ENCODE measurements around the gene CMTR1.
"Not testable (repeated sequence)": the region's sequence is repeated elsewhere in the genome, so short reads cannot be mapped to it uniquely, and the experiment has no call there.

The CMTR1 gene

DNA sequence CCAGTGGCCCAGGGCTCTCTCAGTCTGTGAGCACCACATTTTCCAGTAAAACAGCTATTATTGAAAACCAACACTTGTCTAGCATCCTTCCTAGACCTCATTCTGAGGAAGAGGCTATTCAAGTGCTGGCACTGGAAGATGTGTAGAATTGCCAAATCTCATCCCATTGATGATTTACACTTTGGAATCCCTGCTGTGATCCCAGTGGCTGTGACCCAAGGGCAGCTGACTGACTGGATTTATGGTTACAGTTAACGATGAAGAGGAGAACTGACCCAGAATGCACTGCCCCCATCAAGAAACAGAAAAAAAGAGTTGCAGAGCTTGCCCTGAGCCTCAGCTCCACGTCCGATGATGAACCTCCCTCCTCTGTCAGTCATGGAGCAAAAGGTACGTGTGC is 2.4 kb downstream of the CMTR1 start:
- DNase-seq (ENCODE audit: low read depth in 2 of 2): no peak

GRCh38 chr6:37435816-37436215 is 2.8 kb downstream of the CMTR1 start:
- no peak for DNase-seq (ENCODE audit: low read depth in 2 of 2)

DNA sequence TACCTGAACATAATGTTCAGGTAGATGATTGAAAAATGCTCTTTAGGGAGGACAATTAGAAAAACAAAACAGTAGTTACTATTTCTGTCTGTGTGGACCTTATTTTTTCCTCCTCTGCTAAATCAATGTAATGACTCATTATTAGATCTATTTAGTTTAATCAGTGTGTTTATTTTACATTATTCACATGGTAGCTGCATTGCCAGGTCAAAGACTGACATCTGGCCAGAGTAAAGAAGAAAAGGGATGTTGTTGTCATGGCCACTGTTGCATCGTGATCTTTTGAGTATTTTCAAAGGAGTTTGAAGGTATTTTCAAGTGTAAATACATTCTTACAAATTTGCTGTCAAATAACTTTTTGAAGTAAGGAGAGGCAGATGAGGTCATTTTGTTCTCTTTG is 5.9 kb downstream of the CMTR1 start:
- DNase-seq (ENCODE audit: low read depth in 2 of 2): no peak

- no peak for DNase-seq (ENCODE audit: low read depth in 2 of 2)
Observed at GRCh38 chr6:37441651-37442050, 8.6 kb downstream of the CMTR1 start.

DNA sequence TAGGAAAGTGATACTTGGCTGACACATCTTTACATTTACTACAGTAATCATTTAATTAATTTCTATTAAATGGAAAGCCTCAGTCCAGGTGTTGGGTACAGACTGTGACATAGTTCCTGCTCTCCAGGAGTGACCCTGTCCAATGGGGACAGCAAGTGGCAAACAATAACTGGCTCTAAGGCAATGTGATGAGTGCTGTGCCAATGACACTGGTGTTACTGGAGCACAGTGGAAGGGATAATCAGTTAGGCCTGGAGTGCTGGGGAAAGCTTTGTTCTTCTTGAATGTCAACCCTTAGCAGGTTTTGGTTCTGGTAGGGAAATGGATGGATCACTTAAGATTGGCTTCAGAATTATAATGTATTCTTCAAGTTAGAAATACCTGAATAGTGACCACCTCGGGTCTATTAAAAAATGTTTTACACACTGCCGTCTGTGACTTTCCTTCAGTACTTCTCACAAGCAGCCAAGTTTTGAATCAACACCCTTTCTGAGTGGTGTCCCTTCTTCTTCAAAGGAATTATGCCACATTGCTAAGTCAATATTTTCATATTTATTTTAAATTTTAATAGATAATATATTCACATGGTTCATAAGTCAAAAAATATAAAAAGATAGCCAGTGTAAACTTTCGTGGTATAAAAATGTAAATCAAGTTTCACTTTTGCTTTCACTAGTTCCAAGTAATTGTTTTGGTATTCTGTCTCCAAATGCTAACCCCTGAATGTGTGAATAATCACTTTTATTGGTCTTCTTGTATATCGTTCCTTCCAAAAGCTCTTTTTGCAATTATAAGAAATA is 9.6 kb downstream of the CMTR1 start:
- no peak for DNase-seq (ENCODE audit: low read depth in 2 of 2)

DNA sequence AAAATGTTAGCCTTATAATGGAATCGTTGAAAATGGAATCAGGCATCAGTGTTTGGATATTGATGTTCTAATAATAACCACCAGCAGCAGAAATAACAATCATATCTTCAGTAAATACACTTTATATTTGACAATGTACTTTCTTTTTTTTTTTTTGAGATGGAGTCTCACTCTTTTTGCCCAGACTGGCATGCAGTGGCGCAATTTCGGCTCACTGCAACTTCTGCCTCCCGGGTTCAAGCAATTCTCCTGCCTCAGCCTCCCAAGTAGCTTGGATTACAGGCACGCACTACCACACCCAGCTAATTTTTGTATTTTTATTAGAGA is 10.2 kb downstream of the CMTR1 start:
- not testable (repeated sequence) for DNase-seq (ENCODE audit: low read depth in 2 of 2)

DNA sequence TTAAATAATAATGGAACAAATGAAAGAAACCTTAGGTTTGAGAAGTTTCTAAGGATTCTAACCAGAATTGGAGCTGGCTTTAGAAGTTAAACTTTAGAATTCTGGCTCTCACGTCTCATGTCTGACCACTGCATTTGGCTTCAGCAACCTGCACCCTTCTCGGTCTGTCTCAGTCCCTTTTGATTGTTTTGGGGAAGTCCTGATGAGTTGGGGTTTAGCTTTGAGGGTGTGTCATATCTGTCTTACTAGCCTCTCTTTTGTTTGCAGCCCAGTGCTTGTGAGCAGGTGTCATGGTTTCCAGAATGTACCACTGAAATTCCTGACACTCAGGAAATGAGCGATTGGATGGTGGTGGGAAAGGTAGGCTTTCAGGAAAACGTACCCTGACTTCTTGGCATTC is 17.0 kb downstream of the CMTR1 start:
- DNase-seq (ENCODE audit: low read depth in 2 of 2): no peak

- DNase-seq (ENCODE audit: low read depth in 2 of 2): no peak
Observed at GRCh38 chr6:37451441-37452193, 18.6 kb downstream of the CMTR1 start.

DNA sequence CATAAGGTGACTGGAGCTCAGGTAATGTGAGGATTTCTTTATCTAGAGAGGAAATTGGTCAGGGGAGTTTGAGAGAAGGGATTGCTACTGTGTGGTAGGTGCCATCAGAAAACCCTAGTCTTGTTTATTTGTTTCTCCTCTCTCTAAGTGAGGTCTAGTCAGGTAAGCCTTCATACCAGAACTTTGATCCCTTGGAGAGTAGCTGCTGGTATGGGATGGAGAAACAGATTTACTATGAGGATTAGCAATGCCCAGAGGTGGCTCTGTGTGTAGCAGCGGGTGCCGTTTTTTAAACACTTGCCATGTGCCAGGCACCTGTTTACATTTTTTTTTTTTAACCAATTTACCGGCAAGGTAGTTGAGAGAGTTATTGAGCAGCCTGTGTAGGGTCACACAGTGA is 19.5 kb downstream of the CMTR1 start:
- DNase-seq (ENCODE audit: low read depth in 2 of 2): no peak

DNA sequence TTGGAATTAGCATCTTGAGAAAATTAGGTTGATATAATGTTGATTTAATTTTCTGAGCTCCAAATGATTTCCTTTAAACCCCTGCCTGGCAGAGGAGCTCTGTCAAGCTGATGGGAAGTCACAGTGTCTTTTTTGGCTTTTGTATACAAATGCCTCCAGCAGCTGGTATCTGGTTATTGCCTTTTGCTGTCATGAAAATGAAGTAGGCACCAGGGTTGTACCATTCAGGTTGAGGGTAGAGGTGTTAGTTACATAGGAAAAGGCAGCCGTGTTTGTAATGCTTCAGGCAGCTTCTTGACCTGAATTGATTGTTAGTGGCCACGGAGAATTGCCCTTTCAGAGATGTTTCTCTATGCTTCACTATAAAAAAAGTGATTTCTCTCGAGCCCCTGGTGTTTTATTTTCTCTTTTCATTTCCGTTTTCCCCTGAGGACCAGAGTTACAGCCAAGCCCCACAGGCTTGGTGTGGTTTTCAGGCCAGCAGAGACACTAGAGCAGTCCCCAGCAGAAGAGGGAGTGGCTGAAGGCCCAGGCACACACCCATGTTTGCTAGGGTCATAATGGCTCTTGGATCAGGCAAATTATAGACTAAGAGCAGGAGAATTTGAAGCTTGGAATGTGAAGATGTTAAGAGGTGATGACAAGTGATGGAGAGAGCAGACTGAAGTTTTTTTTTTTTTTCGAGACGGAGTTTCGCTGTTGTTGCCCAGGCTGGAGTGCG is 21.6 kb downstream of the CMTR1 start:
- no peak for DNase-seq (ENCODE audit: low read depth in 2 of 2)

- no peak for DNase-seq (ENCODE audit: low read depth in 2 of 2)
Observed at GRCh38 chr6:37456126-37456525, 23.1 kb downstream of the CMTR1 start.

DNA sequence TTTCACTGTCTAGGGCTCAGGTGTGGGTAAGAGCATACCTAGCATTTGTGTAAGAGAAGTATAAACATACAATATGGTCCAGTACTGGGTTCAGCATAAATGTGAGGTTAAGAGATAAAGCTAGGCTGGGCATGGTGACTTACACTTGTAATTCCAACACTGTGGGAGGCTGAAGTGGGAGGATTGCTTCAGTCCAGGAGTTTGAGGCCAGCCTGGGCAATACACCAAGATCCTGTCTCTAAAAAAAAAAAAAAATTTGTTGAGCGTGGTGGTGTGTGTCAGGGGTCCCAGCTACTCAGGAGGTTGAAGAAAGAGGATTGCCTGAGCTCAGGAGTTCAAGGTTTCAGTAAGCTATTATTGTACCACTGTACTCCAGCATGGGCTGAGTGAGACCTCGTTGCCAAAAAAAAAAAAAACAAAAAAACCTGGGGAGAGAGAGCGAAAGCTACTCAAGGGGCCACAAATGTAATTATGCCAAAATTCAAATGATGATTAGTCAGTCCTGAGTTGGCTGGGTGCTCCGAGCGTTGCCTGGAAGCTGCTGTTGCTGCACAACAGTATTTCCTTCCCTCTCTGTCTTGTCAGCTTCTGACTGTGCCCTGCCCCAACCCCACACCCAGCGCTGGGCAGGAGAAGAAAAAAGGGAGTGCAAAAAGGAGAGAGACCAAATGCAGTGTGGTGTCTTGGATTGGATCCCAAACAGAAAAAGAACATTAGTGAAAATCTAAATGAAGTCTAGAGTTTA is 24.0 kb downstream of the CMTR1 start:
- DNase-seq (ENCODE audit: low read depth in 2 of 2): no peak

- no peak for DNase-seq (ENCODE audit: low read depth in 2 of 2)
Observed at GRCh38 chr6:37459981-37460800, 27.2 kb downstream of the CMTR1 start.

DNA sequence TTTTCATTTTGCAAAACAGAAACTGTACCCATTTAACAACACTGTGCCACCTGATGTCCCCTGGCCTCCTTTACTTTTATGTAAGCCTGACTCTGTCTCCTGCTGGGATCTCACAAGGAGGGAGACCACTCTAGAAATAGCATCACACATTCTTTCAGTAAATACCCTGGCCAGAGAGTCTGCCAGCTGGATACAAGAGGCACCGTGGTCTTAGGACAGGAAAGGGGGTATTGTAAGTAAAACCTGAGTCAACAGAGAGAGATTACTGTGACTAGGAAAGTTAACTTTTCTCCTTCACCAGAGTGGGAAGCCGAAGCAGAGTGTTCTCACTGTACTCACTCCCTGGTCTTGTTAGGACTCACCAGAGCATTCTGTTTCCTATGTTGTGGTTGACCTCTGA is 27.8 kb downstream of the CMTR1 start:
- DNase-seq (ENCODE audit: low read depth in 2 of 2): no peak

DNA sequence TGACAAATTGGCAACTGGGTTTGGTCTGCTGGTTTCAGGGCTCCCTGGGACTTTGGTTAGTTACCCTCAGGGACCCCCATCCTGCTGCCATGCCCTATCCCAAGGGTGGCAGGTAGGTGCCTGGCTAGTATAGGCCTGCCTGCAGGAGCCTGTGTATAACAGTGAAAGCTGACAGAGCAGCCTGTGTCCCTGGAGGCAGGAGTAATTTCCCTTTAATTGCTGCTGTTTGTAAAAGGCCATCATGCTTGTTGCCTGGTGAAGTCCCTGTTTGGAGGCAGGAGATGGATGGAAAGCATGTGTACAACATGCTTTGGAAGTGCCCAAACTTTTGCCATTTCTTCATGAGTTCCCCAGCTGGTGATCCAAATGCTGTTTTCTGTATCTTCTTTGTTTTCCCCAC is 30.1 kb downstream of the CMTR1 start:
- DNase-seq (ENCODE audit: low read depth in 2 of 2): no peak

DNA sequence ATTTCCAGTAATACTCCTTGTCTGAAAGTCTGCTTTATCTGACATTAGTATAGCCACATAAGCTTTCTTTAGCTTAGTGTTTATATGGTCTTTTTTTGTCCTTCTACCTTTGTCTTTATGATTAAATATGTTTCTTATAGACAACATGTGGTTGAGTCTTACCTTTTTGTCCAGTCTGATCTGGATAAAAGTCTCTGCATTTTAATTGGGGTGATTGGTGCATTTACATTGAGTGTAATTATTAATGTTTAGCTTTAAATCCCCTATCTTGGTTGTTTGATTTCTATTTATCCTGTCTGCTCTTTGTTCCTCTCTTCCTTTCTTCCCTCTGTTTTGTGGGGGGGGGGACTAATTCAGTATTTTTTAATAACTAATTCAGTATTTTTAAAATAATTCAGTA is 34.7 kb downstream of the CMTR1 start:
- no peak for DNase-seq (ENCODE audit: low read depth in 2 of 2)

- DNase-seq (ENCODE audit: low read depth in 2 of 2): no peak
Observed at GRCh38 chr6:37473364-37474095, 40.5 kb downstream of the CMTR1 start.

- no peak for DNase-seq (ENCODE audit: low read depth in 2 of 2)
Observed at GRCh38 chr6:37474316-37474715, 41.3 kb downstream of the CMTR1 start.

- DNase-seq (ENCODE audit: low read depth in 2 of 2): no peak
Observed at GRCh38 chr6:37477191-37477590, 44.2 kb downstream of the CMTR1 start.

GRCh38 chr6:37477656-37478435 is 44.8 kb downstream of the CMTR1 start:
- DNase-seq (ENCODE audit: low read depth in 2 of 2): no peak

Data from stimulated activated CD4-positive, alpha-beta T cell treated with anti-CD3 and anti-CD28 coated beads, Interleukin-15, amount 100 ng/mL, for 48 hours (primary cell).